ENCODE data around the gene ADRA2C. TPM values are rescaled to one million over a fixed set of nuclear protein-coding genes. Genes with fewer than 3 reads are reported as not detected.
A peak's percentile ranks its signal among the peaks of the same experiment; 100 is the strongest.

The ADRA2C gene
- total and polyA plus RNA-seq, 4 donors: 9.6 to 72.2 (median 42.7) TPM

GRCh38 chr4:3721627-3722026 is 44.6 kb upstream of the ADRA2C start:
- Histone ChIP-seq H3K9me3 (ENCODE audit: control insufficient read depth, low read length) (no peaks in the 10 kb centered on the region), H3K27ac (ENCODE audit: low read depth in 1 of 2, low read length in 2 of 2) (peak overlapping the region in 1 of 2 donors; percentile 29), H3K4me1 (ENCODE audit: control insufficient read depth in 1 of 2, insufficient read depth in 2 of 2, low read length in 2 of 2) (no peaks in the 10 kb centered on the region), H3K36me3 (ENCODE audit: control insufficient read depth in 1 of 2, insufficient read depth in 2 of 2, low read length in 1 of 2) (no peaks in the 10 kb centered on the region), H3K4me3 (ENCODE audit: low read length in 2 of 2) (no peak overlapping the region), H3K27me3 (ENCODE audit: control insufficient read depth in 1 of 2, insufficient read depth in 2 of 2, low read length in 1 of 2) (no peaks in the 10 kb centered on the region)
- DNase-seq (peak; percentile 77 to 88), ATAC-seq (ENCODE audit: low FRiP score) (peak; percentile 63)
- WGBS, 2 donors: 12 to 17% methylated on average over 6 of the region's 6 CpGs
- intact Hi-C loops (cut with DNase I): no loop called here

- H3K4me1 ChIP-seq (ENCODE audit: control insufficient read depth in 1 of 2, insufficient read depth in 2 of 2, low read length in 2 of 2): no peaks in the 10 kb centered on the region
- no peaks in the 10 kb centered on the region for H3K36me3 ChIP-seq (ENCODE audit: control insufficient read depth in 1 of 2, insufficient read depth in 2 of 2, low read length in 1 of 2)
- ATAC-seq (ENCODE audit: low FRiP score) (peak; percentile 26), DNase-seq (no peak)
- WGBS, 2 donors: 59 to 68% methylated on average over 11 of the region's 11 CpGs
- H3K27ac ChIP-seq (ENCODE audit: low read depth in 1 of 2, low read length in 2 of 2): peak overlapping the region in 1 of 2 donors; percentile 38
- H3K4me3 ChIP-seq (ENCODE audit: low read length in 2 of 2): no peak overlapping the region
- intact Hi-C loops (cut with DNase I): no loop called here
- no peaks in the 10 kb centered on the region for H3K27me3 ChIP-seq (ENCODE audit: control insufficient read depth in 1 of 2, insufficient read depth in 2 of 2, low read length in 1 of 2)
- H3K9me3 ChIP-seq (ENCODE audit: control insufficient read depth, low read length): no peaks in the 10 kb centered on the region
These were observed 43.5 kb upstream of the ADRA2C start for GRCh38 chr4:3722446-3723231.

- Histone ChIP-seq H3K4me1 (ENCODE audit: control insufficient read depth in 1 of 2, insufficient read depth in 2 of 2, low read length in 2 of 2) (no peaks in the 10 kb centered on the region), H3K27ac (ENCODE audit: low read depth in 1 of 2, low read length in 2 of 2) (peak overlapping the region in 1 of 2 donors; percentile 38), H3K4me3 (ENCODE audit: low read length in 2 of 2) (no peak overlapping the region), H3K27me3 (ENCODE audit: control insufficient read depth in 1 of 2, insufficient read depth in 2 of 2, low read length in 1 of 2) (no peaks in the 10 kb centered on the region), H3K36me3 (ENCODE audit: control insufficient read depth in 1 of 2, insufficient read depth in 2 of 2, low read length in 1 of 2) (no peaks in the 10 kb centered on the region), H3K9me3 (ENCODE audit: control insufficient read depth, low read length) (no peaks in the 10 kb centered on the region)
- DNase-seq: peak in 1 of 2 donors; percentile 65
- WGBS, 2 donors: 20 to 39% methylated on average over 9 of the region's 9 CpGs
- intact Hi-C loops (cut with DNase I): no loop called here
- ATAC-seq (ENCODE audit: low FRiP score): peak; percentile 19
These were observed 42.9 kb upstream of the ADRA2C start for GRCh38 chr4:3723232-3723642.

GRCh38 chr4:3724319-3725231 is 41.6 kb upstream of the ADRA2C start:
- DNase-seq (no peak), ATAC-seq (ENCODE audit: low FRiP score) (no peak)
- intact Hi-C loops (cut with DNase I): loop anchor here in 1 of 2 donors (5.0 kb wide), 1 partner anchor 67 kb away; no protein-coding TSS in a partner anchor
- Histone ChIP-seq H3K9me3 (ENCODE audit: control insufficient read depth, low read length) (no peaks in the 10 kb centered on the region), H3K36me3 (ENCODE audit: control insufficient read depth in 1 of 2, insufficient read depth in 2 of 2, low read length in 1 of 2) (no peaks in the 10 kb centered on the region), H3K27ac (ENCODE audit: low read depth in 1 of 2, low read length in 2 of 2) (peak overlapping the region in 1 of 2 donors; percentile 14), H3K4me3 (ENCODE audit: low read length in 2 of 2) (no peak overlapping the region), H3K4me1 (ENCODE audit: control insufficient read depth in 1 of 2, insufficient read depth in 2 of 2, low read length in 2 of 2) (no peaks in the 10 kb centered on the region), H3K27me3 (ENCODE audit: control insufficient read depth in 1 of 2, insufficient read depth in 2 of 2, low read length in 1 of 2) (no peaks in the 10 kb centered on the region)
- WGBS, 2 donors: 26 to 28% methylated on average over 44 of the region's 44 CpGs

GRCh38 chr4:3725936-3726870 is 40.0 kb upstream of the ADRA2C start:
- H3K9me3 ChIP-seq (ENCODE audit: control insufficient read depth, low read length): no peaks in the 10 kb centered on the region
- no peak overlapping the region for H3K4me3 ChIP-seq (ENCODE audit: low read length in 2 of 2)
- intact Hi-C loops (cut with DNase I): loop anchor here in 1 of 2 donors (2.0 to 5.0 kb wide), 2 partner anchors 17 to 69 kb away; no protein-coding TSS in a partner anchor
- DNase-seq (no peak), ATAC-seq (ENCODE audit: low FRiP score) (no peak)
- WGBS, 2 donors: 50 to 54% methylated on average over 10 of the region's 10 CpGs
- H3K36me3 ChIP-seq (ENCODE audit: control insufficient read depth in 1 of 2, insufficient read depth in 2 of 2, low read length in 1 of 2): no peaks in the 10 kb centered on the region
- no peak overlapping the region for H3K27ac ChIP-seq (ENCODE audit: low read depth in 1 of 2, low read length in 2 of 2)
- no peaks in the 10 kb centered on the region for H3K4me1 ChIP-seq (ENCODE audit: control insufficient read depth in 1 of 2, insufficient read depth in 2 of 2, low read length in 2 of 2)
- no peaks in the 10 kb centered on the region for H3K27me3 ChIP-seq (ENCODE audit: control insufficient read depth in 1 of 2, insufficient read depth in 2 of 2, low read length in 1 of 2)

- Histone ChIP-seq H3K9me3 (ENCODE audit: control insufficient read depth, low read length) (no peaks in the 10 kb centered on the region), H3K27me3 (ENCODE audit: control insufficient read depth in 1 of 2, insufficient read depth in 2 of 2, low read length in 1 of 2) (no peaks in the 10 kb centered on the region), H3K36me3 (ENCODE audit: control insufficient read depth in 1 of 2, insufficient read depth in 2 of 2, low read length in 1 of 2) (no peaks in the 10 kb centered on the region), H3K27ac (ENCODE audit: low read depth in 1 of 2, low read length in 2 of 2) (no peak overlapping the region), H3K4me3 (ENCODE audit: low read length in 2 of 2) (no peak overlapping the region), H3K4me1 (ENCODE audit: control insufficient read depth in 1 of 2, insufficient read depth in 2 of 2, low read length in 2 of 2) (no peaks in the 10 kb centered on the region)
- ATAC-seq (ENCODE audit: low FRiP score) (no peak), DNase-seq (no peak)
- intact Hi-C loops (cut with DNase I): loop anchor here in 1 of 2 donors (2.0 to 5.0 kb wide), 2 partner anchors 19 to 71 kb away; no protein-coding TSS in a partner anchor
- WGBS, 2 donors: 68 to 71% methylated on average over 15 to 16 of the region's 16 CpGs
These were observed 38.2 kb upstream of the ADRA2C start for GRCh38 chr4:3727847-3728469.

GRCh38 chr4:3729188-3729881 is 36.9 kb upstream of the ADRA2C start:
- intact Hi-C loops (cut with DNase I): loop anchor here in 1 of 2 donors (5.0 kb wide), 1 partner anchor 72 kb away; no protein-coding TSS in a partner anchor
- ATAC-seq (ENCODE audit: low FRiP score): peak; percentile 51
- DNase-seq: peak in 1 of 2 donors; percentile 67
- H3K27me3 ChIP-seq (ENCODE audit: control insufficient read depth in 1 of 2, insufficient read depth in 2 of 2, low read length in 1 of 2): no peaks in the 10 kb centered on the region
- no peak overlapping the region for H3K4me3 ChIP-seq (ENCODE audit: low read length in 2 of 2)
- H3K9me3 ChIP-seq (ENCODE audit: control insufficient read depth, low read length): no peaks in the 10 kb centered on the region
- 30 to 32% methylated on average over 11 of the region's 11 CpGs for WGBS, 2 donors
- peak overlapping the region; percentile 9 to 22 for H3K27ac ChIP-seq (ENCODE audit: low read depth in 1 of 2, low read length in 2 of 2)
- H3K4me1 ChIP-seq (ENCODE audit: control insufficient read depth in 1 of 2, insufficient read depth in 2 of 2, low read length in 2 of 2): no peaks in the 10 kb centered on the region
- H3K36me3 ChIP-seq (ENCODE audit: control insufficient read depth in 1 of 2, insufficient read depth in 2 of 2, low read length in 1 of 2): no peaks in the 10 kb centered on the region
